MG63 (cell line): ENCODE measurements around the gene PKD1L1. TPM values are rescaled to one million over a fixed set of nuclear protein-coding genes. Genes with fewer than 3 reads are reported as not detected.

Experiments
- DNase-seq: peaks from one replicate; pipeline ENCODE4 v3.0.0-alpha.2; 2020
- H3K27me3 ChIP-seq: fragments of 250-450 bp; sonication (Bioruptor Pico); 2 replicates; pipeline ENCODE4 v1.5.1; 2020; ENCODE audit warnings: mild to moderate bottlenecking, moderate library complexity
- H3K36me3 ChIP-seq: fragments of 250-450 bp; sonication (Bioruptor Pico); 2 replicates; pipeline ENCODE4 v1.5.1; 2020; ENCODE audit warnings: mild to moderate bottlenecking, moderate library complexity
- H3K4me3 ChIP-seq: fragments of 250-450 bp; sonication (Bioruptor Pico); 2 replicates; pipeline ENCODE4 v1.5.1; 2020; ENCODE audit warnings: mild to moderate bottlenecking, moderate library complexity
- H3K9me3 ChIP-seq: fragments of 250-450 bp; sonication (Bioruptor Pico); 2 replicates; pipeline ENCODE4 v1.5.1; 2020; ENCODE audit warnings: mild to moderate bottlenecking, moderate library complexity
- total RNA-seq: library from RNA; depleted of rRNA; stranded (reverse); fragments of >200 nt; shearing (Covaris generic); gene quantifications from 2 replicates; pipeline ENCODE4 v1.2.3, GENCODE V29; 2014; ENCODE audit warnings: low replicate concordance

Gene PKD1L1
- total RNA-seq, 1 experiment from 2014 or later, result 0.13 TPM

- Histone ChIP-seq H3K36me3 (no peaks in the 10 kb centered on the region), H3K27me3 (no peaks in the 10 kb centered on the region), H3K9me3 (no peaks in the 10 kb centered on the region), H3K4me3 (no peak overlapping the region)
- DNase-seq, result no peak
Measured at GRCh38 chr7:47897831-47898230, 50.4 kb downstream of the PKD1L1 start.

GRCh38 chr7:47896809-47897423 is 51.4 kb downstream of the PKD1L1 start:
- no peak for DNase-seq
- Histone ChIP-seq H3K4me3 (no peak overlapping the region), H3K9me3 (no peaks in the 10 kb centered on the region), H3K36me3 (no peaks in the 10 kb centered on the region), H3K27me3 (no peaks in the 10 kb centered on the region)

- Histone ChIP-seq H3K4me3 (no peak overlapping the region), H3K36me3 (no peaks in the 10 kb centered on the region), H3K27me3 (no peaks in the 10 kb centered on the region), H3K9me3 (no peaks in the 10 kb centered on the region)
- no peak for DNase-seq
Measured at GRCh38 chr7:47895026-47895425, 53.2 kb downstream of the PKD1L1 start.

GRCh38 chr7:47893721-47894365 is 54.4 kb downstream of the PKD1L1 start:
- Histone ChIP-seq H3K9me3 (no peaks in the 10 kb centered on the region), H3K36me3 (no peaks in the 10 kb centered on the region), H3K27me3 (no peaks in the 10 kb centered on the region), H3K4me3 (no peak overlapping the region)
- DNase-seq, result no peak

GRCh38 chr7:47893238-47893637 is 55.0 kb downstream of the PKD1L1 start:
- Histone ChIP-seq H3K36me3 (no peaks in the 10 kb centered on the region), H3K9me3 (no peaks in the 10 kb centered on the region), H3K4me3 (no peak overlapping the region), H3K27me3 (no peaks in the 10 kb centered on the region)
- DNase-seq, result no peak

- no peak for DNase-seq
Measured at GRCh38 chr7:47890606-47891005, 57.7 kb downstream of the PKD1L1 start.

GRCh38 chr7:47890125-47890524 is 58.1 kb downstream of the PKD1L1 start:
- H3K4me3 ChIP-seq, result no peak overlapping the region
- no peaks in the 10 kb centered on the region for H3K9me3 ChIP-seq
- H3K27me3 ChIP-seq, result no peaks in the 10 kb centered on the region
- no peak for DNase-seq
- no peaks in the 10 kb centered on the region for H3K36me3 ChIP-seq

More at GRCh38 chr7:47890606-47891005, 57.7 kb downstream of the PKD1L1 start:
- H3K36me3 ChIP-seq, result no peaks in the 10 kb centered on the region
- H3K27me3 ChIP-seq, result no peaks in the 10 kb centered on the region
- no peaks in the 10 kb centered on the region for H3K9me3 ChIP-seq
- no peak overlapping the region for H3K4me3 ChIP-seq

- Histone ChIP-seq H3K36me3 (no peaks in the 10 kb centered on the region), H3K4me3 (no peak overlapping the region), H3K27me3 (no peaks in the 10 kb centered on the region), H3K9me3 (no peaks in the 10 kb centered on the region)
- no peak for DNase-seq
Measured at GRCh38 chr7:47889723-47890122, 58.5 kb downstream of the PKD1L1 start.

GRCh38 chr7:47888371-47889265 is 59.6 kb downstream of the PKD1L1 start:
- no peaks in the 10 kb centered on the region for H3K36me3 ChIP-seq
- no peak overlapping the region for H3K4me3 ChIP-seq
- DNase-seq, result no peak
- H3K9me3 ChIP-seq, result no peaks in the 10 kb centered on the region
- H3K27me3 ChIP-seq, result no peaks in the 10 kb centered on the region

- no peaks in the 10 kb centered on the region for H3K36me3 ChIP-seq
- H3K4me3 ChIP-seq, result no peak overlapping the region
- no peaks in the 10 kb centered on the region for H3K9me3 ChIP-seq
- no peak for DNase-seq
- H3K27me3 ChIP-seq, result no peaks in the 10 kb centered on the region
Measured at GRCh38 chr7:47887016-47887640, 61.1 kb downstream of the PKD1L1 start.

- H3K9me3 ChIP-seq, result no peaks in the 10 kb centered on the region
- no peak for DNase-seq
- no peak overlapping the region for H3K4me3 ChIP-seq
- no peaks in the 10 kb centered on the region for H3K36me3 ChIP-seq
- H3K27me3 ChIP-seq, result no peaks in the 10 kb centered on the region
Measured at GRCh38 chr7:47885987-47886811, 62.1 kb downstream of the PKD1L1 start.

- no peaks in the 10 kb centered on the region for H3K9me3 ChIP-seq
- no peak overlapping the region for H3K4me3 ChIP-seq
- no peaks in the 10 kb centered on the region for H3K27me3 ChIP-seq
- DNase-seq, result no peak
- no peaks in the 10 kb centered on the region for H3K36me3 ChIP-seq
Measured at GRCh38 chr7:47885309-47885986, 62.8 kb downstream of the PKD1L1 start.

- Histone ChIP-seq H3K9me3 (no peaks in the 10 kb centered on the region), H3K4me3 (no peak overlapping the region), H3K36me3 (no peaks in the 10 kb centered on the region), H3K27me3 (no peaks in the 10 kb centered on the region)
- DNase-seq, result no peak
Measured at GRCh38 chr7:47884675-47885074, 63.6 kb downstream of the PKD1L1 start.

- no peaks in the 10 kb centered on the region for H3K27me3 ChIP-seq
- no peak for DNase-seq
Measured at GRCh38 chr7:47882635-47883034, 65.6 kb downstream of the PKD1L1 start.

GRCh38 chr7:47881256-47881655 is 67.0 kb downstream of the PKD1L1 start:
- no peaks in the 10 kb centered on the region for H3K27me3 ChIP-seq
- H3K36me3 ChIP-seq, result no peaks in the 10 kb centered on the region
- DNase-seq, result no peak
- H3K4me3 ChIP-seq, result no peak overlapping the region
- no peaks in the 10 kb centered on the region for H3K9me3 ChIP-seq

More at GRCh38 chr7:47882635-47883034, 65.6 kb downstream of the PKD1L1 start:
- Histone ChIP-seq H3K36me3 (no peaks in the 10 kb centered on the region), H3K9me3 (no peaks in the 10 kb centered on the region), H3K4me3 (no peak overlapping the region)

GRCh38 chr7:47878662-47879061 is 69.6 kb downstream of the PKD1L1 start:
- Histone ChIP-seq H3K27me3 (no peaks in the 10 kb centered on the region), H3K4me3 (no peak overlapping the region), H3K36me3 (no peaks in the 10 kb centered on the region), H3K9me3 (no peaks in the 10 kb centered on the region)
- DNase-seq, result no peak
